ENCODE results near the gene PUM2. TPM values are rescaled to one million over a fixed set of nuclear protein-coding genes. Genes with fewer than 3 reads are reported as not detected.
A peak's percentile ranks its signal among the peaks of the same experiment; 100 is the strongest.

Gene PUM2
- total RNA-seq, 1 experiment from 2014 or later, result 96.8 TPM

GRCh38 chr2:20229322-20230113 is 121.1 kb downstream of the PUM2 start:
- no peak overlapping the region for H3K4me3 Mint-ChIP-seq (ENCODE audit: low read depth, unreplicated experiment)
- TF ChIP-seq CTCF (IDR thresholded peaks at IDR 0.05; ENCODE audit: unreplicated experiment), result no peak
- peaks cover 40% of the 10 kb centered on the region for H3K36me3 Mint-ChIP-seq (ENCODE audit: insufficient read depth, unreplicated experiment)
- no peaks in the 10 kb centered on the region for H3K9me3 Mint-ChIP-seq (ENCODE audit: low read depth, unreplicated experiment)
- DNase-seq, result no peak
- BruUV-seq (replicated peaks), result no TSS peak
- H3K27ac Mint-ChIP-seq (ENCODE audit: unreplicated experiment), result no peak overlapping the region
- CTCF ChIA-PET, result no interaction called here
- peaks cover 41% of the 10 kb centered on the region for H3K4me1 Mint-ChIP-seq (ENCODE audit: low read depth, unreplicated experiment)
- intact Hi-C loops (cut with micrococcal nuclease; ENCODE audit: unreplicated experiment), result loop anchor here (5.0 to 10.0 kb wide), 2 partner anchors 92 to 125 kb away; no protein-coding TSS in a partner anchor
- no peaks in the 10 kb centered on the region for H3K27me3 Mint-ChIP-seq (ENCODE audit: unreplicated experiment)

- CTCF ChIA-PET, result no interaction called here
- peaks cover 50% of the 10 kb centered on the region for H3K36me3 Mint-ChIP-seq (ENCODE audit: insufficient read depth, unreplicated experiment)
- no peak for DNase-seq
- no peak for TF ChIP-seq CTCF (IDR thresholded peaks at IDR 0.05; ENCODE audit: unreplicated experiment)
- H3K9me3 Mint-ChIP-seq (ENCODE audit: low read depth, unreplicated experiment), result no peaks in the 10 kb centered on the region
- intact Hi-C loops (cut with micrococcal nuclease; ENCODE audit: unreplicated experiment), result loop anchor here (5.0 to 10.0 kb wide), 2 partner anchors 91 to 123 kb away; no protein-coding TSS in a partner anchor
- H3K4me1 Mint-ChIP-seq (ENCODE audit: low read depth, unreplicated experiment), result peaks cover 28% of the 10 kb centered on the region
- BruUV-seq (replicated peaks), result no TSS peak
- no peak overlapping the region for H3K27ac Mint-ChIP-seq (ENCODE audit: unreplicated experiment)
- H3K27me3 Mint-ChIP-seq (ENCODE audit: unreplicated experiment), result no peaks in the 10 kb centered on the region
- H3K4me3 Mint-ChIP-seq (ENCODE audit: low read depth, unreplicated experiment), result no peak overlapping the region
These were observed 122.6 kb downstream of the PUM2 start for GRCh38 chr2:20227894-20228505.

DNA sequence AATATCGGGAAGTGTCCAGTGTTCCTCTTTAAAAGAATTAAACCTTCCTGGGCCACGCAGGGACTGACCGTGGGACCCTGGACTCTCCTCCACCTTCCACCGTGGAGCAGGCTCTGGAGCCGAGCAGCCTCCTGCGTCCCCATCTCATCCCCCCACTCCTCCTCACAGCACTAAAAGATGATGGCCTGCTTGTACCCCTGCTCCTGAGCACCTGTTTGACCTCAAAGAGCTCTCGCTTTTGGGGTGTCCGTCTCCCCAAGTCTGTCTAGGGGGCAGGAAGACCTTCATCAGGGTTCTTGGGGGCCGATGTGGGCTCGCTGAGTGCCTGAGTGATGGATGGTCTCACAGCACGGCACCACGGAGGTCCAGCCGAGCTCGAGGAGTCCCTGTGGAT is 124.5 kb downstream of the PUM2 start:
- CTCF ChIA-PET, result interaction anchor here (0.6 to 1.8 kb wide), 11 partner anchors 17 to 270 kb away, joined by 3 to 15 read pairs (median 5); no protein-coding TSS in a partner anchor
- no peak for TF ChIP-seq CTCF (IDR thresholded peaks at IDR 0.05; ENCODE audit: unreplicated experiment)
- Mint-ChIP-seq H3K27me3 (ENCODE audit: unreplicated experiment) (no peaks in the 10 kb centered on the region), H3K27ac (ENCODE audit: unreplicated experiment) (peak overlapping the region; percentile 30), H3K4me1 (ENCODE audit: low read depth, unreplicated experiment) (peaks cover 32% of the 10 kb centered on the region), H3K4me3 (ENCODE audit: low read depth, unreplicated experiment) (peak overlapping the region; percentile 69), H3K36me3 (ENCODE audit: insufficient read depth, unreplicated experiment) (peaks cover 46% of the 10 kb centered on the region), H3K9me3 (ENCODE audit: low read depth, unreplicated experiment) (no peaks in the 10 kb centered on the region)
- DNase-seq, result no peak
- intact Hi-C loops (cut with micrococcal nuclease; ENCODE audit: unreplicated experiment), result loop anchor here (5.0 to 10.0 kb wide), 2 partner anchors 89 to 121 kb away; no protein-coding TSS in a partner anchor
- no TSS peak for BruUV-seq (replicated peaks)

DNA sequence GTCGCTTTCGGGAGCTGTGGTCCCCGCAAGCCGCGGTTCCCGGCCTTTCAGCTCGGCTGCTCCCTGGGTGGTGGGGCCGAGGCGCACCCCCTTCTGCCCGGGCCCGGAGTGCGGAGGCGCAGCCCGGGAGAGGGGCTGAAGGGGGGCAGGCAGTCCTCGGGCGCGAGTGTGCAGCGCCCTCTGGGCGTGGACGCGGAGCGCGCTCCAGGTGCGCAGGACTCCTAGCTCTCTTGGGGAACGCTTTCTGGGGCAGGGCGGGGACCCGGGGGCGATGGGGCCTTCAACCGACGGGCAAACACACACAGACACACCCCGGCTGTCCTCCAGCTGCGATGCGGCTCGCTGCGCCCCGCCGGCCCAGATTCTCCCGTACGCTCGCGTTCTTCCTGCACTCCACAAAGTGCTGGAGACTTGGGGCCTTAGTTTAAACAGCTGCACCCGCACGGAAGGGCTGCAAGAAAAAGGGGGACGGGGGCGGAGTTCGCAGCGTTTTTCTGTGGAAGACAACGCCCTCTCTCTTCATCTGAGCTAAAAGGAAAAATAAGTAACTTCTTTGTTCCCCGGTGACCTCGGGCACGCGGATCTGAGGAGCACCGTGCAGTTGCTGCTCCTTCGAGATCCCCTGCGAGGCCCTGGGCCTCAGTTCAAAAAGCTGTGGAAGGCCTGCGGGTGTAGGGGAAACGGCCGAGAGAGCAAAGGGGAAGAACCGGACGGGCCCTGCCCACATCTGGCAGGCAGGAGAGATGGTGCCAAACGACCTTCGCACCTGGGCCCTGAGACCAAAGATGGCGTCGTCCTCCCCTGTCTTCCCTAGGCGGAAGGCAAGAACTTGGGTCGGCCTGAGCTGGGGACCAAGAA is 125.1 kb downstream of the PUM2 start:
- Mint-ChIP-seq H3K4me3 (ENCODE audit: low read depth, unreplicated experiment) (peak overlapping the region; percentile 69), H3K4me1 (ENCODE audit: low read depth, unreplicated experiment) (peaks cover 32% of the 10 kb centered on the region), H3K9me3 (ENCODE audit: low read depth, unreplicated experiment) (no peaks in the 10 kb centered on the region), H3K36me3 (ENCODE audit: insufficient read depth, unreplicated experiment) (peaks cover 39% of the 10 kb centered on the region), H3K27ac (ENCODE audit: unreplicated experiment) (peak overlapping the region; percentile 30), H3K27me3 (ENCODE audit: unreplicated experiment) (no peaks in the 10 kb centered on the region)
- peak; percentile 47 for TF ChIP-seq CTCF (IDR thresholded peaks at IDR 0.05; ENCODE audit: unreplicated experiment)
- intact Hi-C loops (cut with micrococcal nuclease; ENCODE audit: unreplicated experiment), result loop anchor here (2.0 to 10.0 kb wide), 3 partner anchors 65 to 121 kb away; no protein-coding TSS in a partner anchor
- CTCF ChIA-PET, result interaction anchor here (0.6 to 1.8 kb wide), 16 partner anchors 13 to 417 kb away, joined by 3 to 15 read pairs (median 4); no protein-coding TSS in a partner anchor
- peak; percentile 85 for DNase-seq
- BruUV-seq (replicated peaks), result TSS peak; percentile 70
